ENCODE data around the gene LDB2. TPM values are rescaled to one million over a fixed set of nuclear protein-coding genes. Genes with fewer than 3 reads are reported as not detected.

LDB2 gene
- total RNA-seq, 2 experiments from 2014 or later, result not detected

- H4K20me1 ChIP-seq (ENCODE audit: insufficient read depth, low read length), result no peaks in the 10 kb centered on the region
- DNase-seq (ENCODE audit: low spot score), result no peak
- no peaks in the 10 kb centered on the region for H3K79me2 ChIP-seq (ENCODE audit: insufficient read depth, low read depth, low read length)
- H3K4me3 ChIP-seq (ENCODE audit: low read depth, low read length, poor library complexity, severe bottlenecking), result no peak overlapping the region
- H3K4me1 ChIP-seq (ENCODE audit: insufficient read depth, low read length, poor library complexity, severe bottlenecking), result no peaks in the 10 kb centered on the region
- H2AFZ ChIP-seq (ENCODE audit: low read length), result no peak overlapping the region
- ChIA-PET CTCF (ENCODE audit: unreplicated experiment) (no interaction called here), POLR2A (interaction anchor here (0.8 to 1.4 kb wide), 2 partner anchors 20 to 406 kb away, joined by 3 read pairs; no protein-coding TSS in a partner anchor)
- TF ChIP-seq EZH2phosphoT487 (IDR thresholded peaks at IDR 0.05; ENCODE audit: borderline replicate concordance, low read depth, low read length) (no peak), CTCF (conservative IDR thresholded peaks at IDR 0.05; ENCODE audit: low read length) (no peak)
- intact Hi-C loops (cut with micrococcal nuclease; ENCODE audit: unreplicated experiment), result no loop called here
- H3K9me2 ChIP-seq (ENCODE audit: insufficient read depth, low read length), result no peaks in the 10 kb centered on the region
- no peak overlapping the region for H3K4me2 ChIP-seq (ENCODE audit: low read length)
- H3K27ac ChIP-seq (ENCODE audit: low read depth, low read length, poor library complexity, severe bottlenecking), result no peak overlapping the region
- no peaks in the 10 kb centered on the region for H3K9me3 ChIP-seq (ENCODE audit: low read length)
- BruUV-seq (replicated peaks), result no TSS peak
- no peaks in the 10 kb centered on the region for H3K36me3 ChIP-seq (ENCODE audit: insufficient read depth, low read length)
Measured at GRCh38 chr4:16532240-16532970, 366.0 kb downstream of the LDB2 start.

GRCh38 chr4:16530688-16531635 lies 367.5 kb downstream of the LDB2 start:
- H3K9me2 ChIP-seq (ENCODE audit: insufficient read depth, low read length), result no peaks in the 10 kb centered on the region
- no peaks in the 10 kb centered on the region for H3K4me1 ChIP-seq (ENCODE audit: insufficient read depth, low read length, poor library complexity, severe bottlenecking)
- H3K27ac ChIP-seq (ENCODE audit: low read depth, low read length, poor library complexity, severe bottlenecking), result no peak overlapping the region
- no peaks in the 10 kb centered on the region for H3K9me3 ChIP-seq (ENCODE audit: low read length)
- H2AFZ ChIP-seq (ENCODE audit: low read length), result no peak overlapping the region
- no peak overlapping the region for H3K4me2 ChIP-seq (ENCODE audit: low read length)
- BruUV-seq (replicated peaks), result no TSS peak
- POLR2A ChIA-PET, result interaction anchor here (0.6 kb wide), 1 partner anchor 1685 kb away, joined by 4 read pairs; no protein-coding TSS in a partner anchor
- DNase-seq (ENCODE audit: low spot score), result no peak
- no peaks in the 10 kb centered on the region for H3K79me2 ChIP-seq (ENCODE audit: insufficient read depth, low read depth, low read length)
- TF ChIP-seq EZH2phosphoT487 (IDR thresholded peaks at IDR 0.05; ENCODE audit: borderline replicate concordance, low read depth, low read length), result no peak
- TF ChIP-seq CTCF (conservative IDR thresholded peaks at IDR 0.05; ENCODE audit: low read length), result no peak
- no peaks in the 10 kb centered on the region for H4K20me1 ChIP-seq (ENCODE audit: insufficient read depth, low read length)
- no peaks in the 10 kb centered on the region for H3K36me3 ChIP-seq (ENCODE audit: insufficient read depth, low read length)
- H3K4me3 ChIP-seq (ENCODE audit: low read depth, low read length, poor library complexity, severe bottlenecking), result no peak overlapping the region
- intact Hi-C loops (cut with micrococcal nuclease; ENCODE audit: unreplicated experiment), result no loop called here
- CTCF ChIA-PET (ENCODE audit: unreplicated experiment), result no interaction called here
